Astrocyte of the cerebellum (primary cell): Measurements from ENCODE around the gene FGF5.

Source experiments
- DNase-seq: peaks from one replicate; pipeline ENCODE4 v3.0.0-alpha.2; 2011; ENCODE audit warnings: low read depth
- H3K4me3 ChIP-seq: 2 replicates; pipeline ENCODE4 v1.5.1; 2011; ENCODE audit warnings: mild to moderate bottlenecking, low read depth, low read length, moderate library complexity
- CTCF ChIP-seq: IDR thresholded peaks from 2 replicates; pipeline ENCODE4 v1.5.1; 2012; ENCODE audit warnings: low read length, low read depth, moderate library complexity, mild to moderate bottlenecking; ENCODE audit errors: missing control alignments
- in situ Hi-C: cut with HindIII; loops from 2 replicates; pipeline ENCODE4 v1.10.0; 2017; ENCODE audit warnings: low sequenced_read_pairs

The FGF5 gene

GRCh38 chr4:80321341-80321740 lies 54.9 kb downstream of the FGF5 start:
- no peak for TF ChIP-seq CTCF
- in situ Hi-C loops: no loop called here
- H3K4me3 ChIP-seq: no peak overlapping the region
- DNase-seq: no peak

- no peak for TF ChIP-seq CTCF
- no peak overlapping the region for H3K4me3 ChIP-seq
- DNase-seq: no peak
- in situ Hi-C loops: no loop called here
These were observed 55.3 kb downstream of the FGF5 start for GRCh38 chr4:80321776-80322175.

- DNase-seq: no peak
- peak; percentile 52 for TF ChIP-seq CTCF
- H3K4me3 ChIP-seq: no peak overlapping the region
- in situ Hi-C loops: no loop called here
These were observed 56.3 kb downstream of the FGF5 start for GRCh38 chr4:80322716-80323115.

- in situ Hi-C loops: no loop called here
These were observed 57.7 kb downstream of the FGF5 start for GRCh38 chr4:80324171-80324570.

GRCh38 chr4:80331693-80332092 lies 65.2 kb downstream of the FGF5 start:
- DNase-seq: no peak
- no peak for TF ChIP-seq CTCF
- in situ Hi-C loops: loop anchor here (25.0 kb wide), 2 partner anchors 669 to 1369 kb away; no protein-coding TSS in a partner anchor
- H3K4me3 ChIP-seq: no peak overlapping the region

More at GRCh38 chr4:80324171-80324570, 57.7 kb downstream of the FGF5 start:
- H3K4me3 ChIP-seq: no peak overlapping the region
- TF ChIP-seq CTCF: no peak
- no peak for DNase-seq

GRCh38 chr4:80333121-80333520 lies 66.7 kb downstream of the FGF5 start:
- no peak for DNase-seq
- in situ Hi-C loops: loop anchor here (25.0 kb wide), 2 partner anchors 671 to 1371 kb away; no protein-coding TSS in a partner anchor
- no peak for TF ChIP-seq CTCF
- no peak overlapping the region for H3K4me3 ChIP-seq
